ENCODE data around the gene ST3GAL6.
A peak's percentile ranks its signal among the peaks of the same experiment; 100 is the strongest.
"Not testable (repeated sequence)": the region's sequence is repeated elsewhere in the genome, so short reads cannot be mapped to it uniquely, and the experiment has no call there.

Gene ST3GAL6

DNA sequence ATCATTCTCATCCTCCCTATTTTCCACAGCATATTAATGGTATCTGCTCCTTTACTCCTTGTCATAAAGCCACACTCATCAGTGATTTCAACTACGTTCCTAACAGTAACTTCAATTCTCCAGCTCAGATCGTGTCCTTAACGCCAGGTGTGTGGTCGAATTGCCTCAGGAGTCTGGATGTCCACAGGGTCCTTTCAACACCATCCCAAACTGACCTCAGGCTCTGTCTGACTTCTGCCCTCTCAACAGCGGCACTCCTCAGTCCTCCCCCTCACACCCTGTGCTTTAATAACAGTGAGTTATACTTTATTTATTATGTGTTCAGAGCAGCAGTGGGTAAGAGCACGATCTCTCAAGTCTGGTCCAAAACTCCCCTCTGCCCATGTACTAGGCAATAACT lies 42.4 kb downstream of the ST3GAL6 start:
- no peak for DNase-seq (ENCODE audit: low spot score)

DNA sequence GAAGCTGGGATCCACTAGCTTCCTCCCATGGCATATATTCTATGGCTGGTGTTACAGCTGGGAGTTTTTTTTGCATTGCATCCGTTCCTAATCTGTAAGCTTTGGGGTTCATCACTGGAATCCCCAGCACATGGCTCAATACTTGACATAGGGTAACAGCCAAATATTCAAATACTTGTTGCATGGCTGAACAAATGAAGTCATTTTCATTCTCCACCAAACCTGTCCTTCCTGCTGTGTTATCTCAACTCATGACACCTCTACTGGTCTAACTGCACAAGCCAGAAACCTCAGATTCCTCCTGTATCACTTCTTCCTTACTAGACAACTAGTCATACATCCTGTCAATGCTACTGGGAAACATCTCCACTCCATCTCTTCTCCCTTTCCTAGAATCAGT lies 43.4 kb downstream of the ST3GAL6 start:
- no peak for DNase-seq (ENCODE audit: low spot score)

DNA sequence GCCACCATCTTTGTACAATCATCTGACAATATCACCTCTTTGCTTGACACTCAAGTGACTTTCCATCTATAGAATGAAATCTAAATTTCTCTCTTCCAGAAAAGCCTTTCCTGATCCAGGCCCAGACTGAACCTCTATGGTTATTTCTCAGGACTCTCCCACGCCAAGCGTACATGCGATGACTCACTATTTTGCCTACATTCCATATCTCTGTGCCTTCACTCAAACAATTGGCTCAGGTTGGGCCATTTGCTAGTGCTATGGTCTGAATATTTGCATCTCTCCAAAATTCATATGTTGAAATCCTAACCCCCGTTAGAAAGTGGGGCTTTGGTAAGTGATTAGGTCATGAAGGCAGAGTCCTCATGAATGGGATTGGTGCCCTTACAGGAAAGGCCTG lies 43.9 kb downstream of the ST3GAL6 start:
- no peak for DNase-seq (ENCODE audit: low spot score)

DNA sequence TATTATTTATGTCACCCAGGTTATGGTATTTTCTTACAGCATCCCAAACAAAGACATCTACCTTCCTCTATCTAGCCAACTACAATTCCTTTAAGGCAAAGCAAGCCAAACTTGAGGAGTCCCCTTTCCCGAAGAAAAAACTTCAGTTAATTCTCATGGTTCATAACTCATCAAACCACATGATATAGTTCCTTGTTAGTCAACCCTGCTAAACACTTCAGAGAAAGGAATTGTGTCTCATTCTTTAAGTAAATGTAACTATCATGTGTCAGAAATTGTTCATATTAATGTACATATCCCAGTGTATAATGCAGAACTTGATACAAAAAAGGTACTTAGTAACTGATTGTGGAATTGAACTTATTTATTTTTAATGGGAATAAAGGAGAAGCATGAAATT lies 44.4 kb downstream of the ST3GAL6 start:
- no peak for DNase-seq (ENCODE audit: low spot score)

DNA sequence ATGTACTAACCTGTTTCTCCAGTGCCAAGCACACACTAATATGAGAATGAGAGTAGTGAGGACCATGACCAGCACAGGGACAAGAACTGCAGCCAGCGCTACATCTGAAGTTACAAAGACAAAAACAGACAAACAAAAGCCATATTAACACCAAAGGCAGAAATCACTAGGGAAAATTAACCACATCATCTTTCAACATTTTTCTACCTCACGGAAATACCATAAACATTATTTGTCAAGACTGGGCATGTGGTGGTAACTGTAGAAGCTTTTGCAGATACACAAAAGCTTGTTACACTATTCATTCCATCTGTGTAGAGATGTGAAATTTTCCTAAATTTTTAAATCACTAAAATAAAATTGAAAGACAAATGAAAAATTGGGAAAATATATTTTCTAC lies 44.9 kb downstream of the ST3GAL6 start:
- DNase-seq (ENCODE audit: low spot score), result no peak

DNA sequence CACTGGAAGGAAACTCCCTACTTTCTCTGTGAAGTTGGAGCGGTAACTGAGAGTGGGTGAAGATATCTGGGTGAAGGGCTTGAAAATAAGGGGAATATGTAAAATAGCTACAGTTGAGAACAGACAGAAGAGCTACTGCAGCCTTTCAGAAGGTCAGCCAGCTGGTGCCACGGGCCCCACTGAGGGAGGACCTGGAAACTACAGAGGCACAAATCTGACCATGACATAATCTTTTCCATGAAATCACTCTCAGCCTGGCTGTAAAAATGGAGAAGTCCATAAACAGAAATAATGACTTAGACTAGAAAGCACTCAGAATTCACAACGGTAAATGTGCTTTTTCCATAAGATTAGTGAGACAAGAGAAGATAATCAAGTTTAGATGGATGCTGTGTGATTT lies 46.4 kb downstream of the ST3GAL6 start:
- no peak for DNase-seq (ENCODE audit: low spot score)

DNA sequence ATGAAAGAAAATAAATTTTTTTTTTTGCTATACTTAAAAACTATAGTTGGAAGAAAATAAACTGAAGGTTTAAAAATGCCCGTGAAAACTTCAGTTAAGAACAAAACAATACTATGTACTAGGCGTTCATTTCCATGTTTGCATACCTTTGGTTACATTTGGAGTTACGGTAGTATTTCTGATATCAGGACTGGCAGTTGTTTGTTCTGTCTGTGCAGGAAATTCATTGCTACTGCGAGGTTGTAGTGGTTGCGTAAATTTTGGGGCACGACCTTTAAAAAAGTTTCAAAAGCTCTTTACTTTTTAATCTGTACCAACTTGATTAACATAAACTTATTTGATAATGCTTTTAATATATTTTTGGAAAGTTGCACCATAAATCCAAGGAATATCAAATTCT lies 47.9 kb downstream of the ST3GAL6 start:
- DNase-seq (ENCODE audit: low spot score), result no peak

DNA sequence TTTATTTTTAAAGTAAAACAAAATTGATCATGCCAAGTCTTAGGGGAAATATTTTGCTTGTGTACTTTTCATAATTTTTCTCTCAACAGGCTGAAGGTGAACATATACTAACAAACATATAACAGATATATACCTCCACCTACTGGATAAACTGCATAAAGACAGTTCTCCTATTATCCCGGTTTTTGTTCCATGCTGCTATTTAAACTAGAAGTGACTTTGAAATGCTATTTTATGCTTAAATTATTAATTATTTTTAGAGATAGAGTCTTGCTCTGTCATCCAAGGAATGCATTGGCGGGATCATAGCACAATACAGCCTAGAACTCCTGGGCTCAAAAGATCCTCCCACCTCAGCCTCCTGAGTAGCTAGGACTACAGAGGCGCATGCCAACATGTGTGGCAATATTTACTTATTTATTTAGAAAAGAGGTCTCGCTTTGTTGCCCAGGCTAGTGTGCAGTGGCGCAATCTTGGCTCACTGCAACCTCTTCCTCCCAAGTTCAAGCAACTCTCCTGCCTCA lies 49.8 kb downstream of the ST3GAL6 start:
- no peak for DNase-seq (ENCODE audit: low spot score)

DNA sequence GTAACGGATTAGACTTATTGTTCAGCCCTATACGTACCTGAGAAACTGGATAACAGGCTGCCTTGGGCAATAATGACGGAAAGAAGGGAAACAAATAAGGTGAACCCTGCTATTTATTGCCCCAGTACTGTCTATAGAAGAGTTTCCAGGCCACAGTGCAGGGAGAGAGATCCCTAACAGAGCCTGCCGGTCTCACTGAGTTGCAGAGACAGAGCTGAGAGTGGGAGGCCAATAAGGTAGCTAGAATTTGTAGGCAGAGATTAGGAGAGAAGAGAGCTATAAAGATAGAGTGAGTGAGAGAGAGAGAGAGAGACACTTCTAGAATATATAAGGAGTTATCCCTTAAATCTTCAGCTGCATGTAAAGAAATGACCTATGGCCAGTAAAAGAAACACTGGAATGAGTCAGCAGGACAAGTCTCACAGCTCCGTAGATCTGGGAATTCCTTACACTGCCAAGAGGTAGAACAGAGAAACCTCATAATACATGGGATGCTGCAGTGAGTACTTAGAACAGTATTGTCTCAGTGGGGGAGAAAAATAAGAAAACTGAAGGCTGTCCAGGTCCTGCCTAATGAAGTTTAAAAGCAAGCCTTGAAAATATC lies 51.8 kb downstream of the ST3GAL6 start:
- no peak for DNase-seq (ENCODE audit: low spot score)

DNA sequence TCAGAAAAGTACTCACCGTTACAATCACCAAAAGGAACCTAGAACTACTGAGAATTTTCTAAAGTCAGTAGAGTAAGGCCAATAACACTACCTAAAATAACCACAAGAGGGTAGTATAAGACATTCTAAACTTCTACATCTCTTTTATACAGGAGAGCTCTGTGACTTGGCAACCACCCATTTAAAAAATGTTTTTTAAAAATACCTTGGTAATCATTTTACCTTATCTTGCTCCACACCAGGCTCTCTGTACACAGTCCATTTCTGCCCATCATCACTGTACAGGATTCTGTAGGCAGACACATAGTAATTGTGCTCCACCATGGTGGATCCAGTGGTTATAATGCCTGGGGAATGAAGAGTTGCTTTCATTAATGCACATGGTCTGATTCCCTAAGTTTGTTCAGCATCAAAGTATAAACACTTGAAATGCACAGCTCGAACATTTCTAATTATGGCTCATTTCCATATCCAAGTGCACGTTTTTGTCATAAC lies 54.5 kb downstream of the ST3GAL6 start:
- peak; percentile 16 for DNase-seq (ENCODE audit: low spot score)

DNA sequence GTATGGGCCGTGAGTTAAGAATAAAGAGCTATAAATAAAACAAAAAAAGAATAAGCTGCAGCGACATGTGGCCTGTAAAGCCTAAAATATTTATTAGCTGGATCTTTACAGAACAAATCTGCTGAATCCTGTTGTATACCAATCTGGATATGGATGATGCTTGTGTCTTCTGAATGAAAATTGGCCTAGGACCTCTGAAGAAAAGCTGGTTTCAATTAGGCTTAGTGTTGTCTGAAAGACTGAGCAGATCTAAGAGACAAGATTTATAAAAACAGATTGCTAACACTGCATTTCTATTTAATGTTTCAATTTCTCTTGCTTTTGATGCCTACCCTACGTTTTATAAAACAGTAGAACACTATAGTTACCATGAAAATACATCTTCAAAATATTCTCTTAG lies 57.9 kb downstream of the ST3GAL6 start:
- no peak for DNase-seq (ENCODE audit: low spot score)

DNA sequence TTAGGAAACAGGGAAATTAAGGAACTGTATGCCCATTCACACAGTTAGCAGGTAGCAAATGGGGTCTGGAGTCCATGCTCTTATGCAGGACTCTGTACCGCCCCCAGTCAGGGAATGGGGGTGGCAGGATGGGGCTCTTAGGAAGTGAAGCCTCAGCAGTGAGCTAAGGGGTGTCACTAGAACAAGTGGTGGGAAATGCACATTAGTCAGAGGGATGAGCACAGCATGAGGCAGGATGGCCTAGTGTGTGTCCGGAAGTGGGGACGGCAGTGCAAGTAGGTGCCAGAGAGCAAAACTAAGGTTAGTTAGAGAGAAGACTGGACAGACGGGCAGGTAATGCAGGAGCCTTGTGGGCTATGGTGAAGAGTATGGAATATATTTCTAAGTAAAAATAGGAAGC lies 60.7 kb downstream of the ST3GAL6 start:
- DNase-seq (ENCODE audit: low spot score), result no peak

DNA sequence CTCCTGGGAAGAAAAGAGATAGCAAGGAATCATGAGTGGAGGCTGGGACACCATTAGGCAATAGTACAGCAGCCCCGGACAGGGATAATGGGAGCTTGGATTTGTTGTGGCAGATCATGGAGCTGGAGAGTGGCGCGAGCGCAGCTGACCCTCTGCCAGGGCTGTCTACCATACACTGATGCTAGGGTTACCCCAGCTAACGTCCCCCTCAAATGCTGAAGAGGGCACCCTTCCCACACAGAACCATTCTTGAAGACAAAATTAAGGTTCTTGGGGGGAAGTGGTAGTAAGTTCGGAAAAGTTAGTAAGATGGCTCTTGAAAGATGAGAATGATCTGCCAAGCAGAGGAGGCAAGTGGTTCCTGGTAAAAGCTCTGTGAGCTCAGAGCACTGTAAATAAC lies 61.1 kb downstream of the ST3GAL6 start:
- DNase-seq (ENCODE audit: low spot score), result no peak

DNA sequence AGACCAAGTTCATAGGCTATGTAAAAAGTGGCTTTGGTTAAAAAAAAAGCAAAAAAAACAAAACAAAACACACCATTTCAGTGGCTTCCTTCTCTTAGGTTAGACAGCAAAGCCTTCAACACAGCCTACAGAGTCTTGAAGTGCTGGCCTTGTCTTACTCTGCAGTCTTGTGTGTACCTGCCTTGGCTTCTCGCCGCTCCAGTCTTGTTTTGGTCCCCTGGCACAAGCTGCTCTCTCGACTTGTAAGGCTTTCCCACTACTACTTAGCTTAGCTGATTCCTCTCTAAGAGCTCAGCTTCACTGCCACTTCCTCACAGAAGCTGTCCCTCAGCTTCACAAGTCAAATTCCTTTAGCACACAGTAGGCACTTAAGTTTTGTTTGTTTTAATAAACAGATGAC lies 63.0 kb downstream of the ST3GAL6 start:
- no peak for DNase-seq (ENCODE audit: low spot score)

DNA sequence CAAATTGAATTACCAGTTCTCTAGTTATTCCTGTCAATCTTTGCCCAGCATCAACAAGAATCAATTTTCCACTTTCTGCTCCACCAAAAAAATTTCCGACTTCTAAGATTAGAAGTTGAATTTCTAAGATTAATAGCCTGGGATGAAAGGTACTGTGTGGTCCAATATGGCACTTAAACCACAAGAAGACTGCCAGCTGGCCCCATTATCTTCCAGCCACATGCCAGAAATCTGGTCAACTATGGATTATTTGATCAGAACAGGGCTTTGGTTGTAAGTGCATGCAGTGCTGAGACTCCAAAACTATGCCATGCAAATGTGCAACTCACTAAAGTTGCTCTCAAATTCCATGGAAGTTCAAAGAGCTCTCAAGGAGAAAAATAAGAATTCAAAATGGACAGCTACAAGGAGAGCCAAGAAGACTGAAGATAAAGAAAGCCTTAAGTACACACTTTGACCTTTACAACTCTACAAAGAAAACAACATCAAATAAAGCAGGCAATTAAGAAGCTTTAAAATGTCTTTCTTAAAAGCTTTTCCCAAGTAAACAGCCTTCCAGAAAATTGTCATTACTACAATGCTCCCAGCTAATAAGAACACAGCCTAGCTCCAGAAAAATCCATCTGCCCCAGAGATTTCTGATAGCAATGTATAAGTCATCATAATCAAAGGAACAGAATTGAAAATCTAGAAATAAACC lies 64.2 kb downstream of the ST3GAL6 start:
- no peak for DNase-seq (ENCODE audit: low spot score)

DNA sequence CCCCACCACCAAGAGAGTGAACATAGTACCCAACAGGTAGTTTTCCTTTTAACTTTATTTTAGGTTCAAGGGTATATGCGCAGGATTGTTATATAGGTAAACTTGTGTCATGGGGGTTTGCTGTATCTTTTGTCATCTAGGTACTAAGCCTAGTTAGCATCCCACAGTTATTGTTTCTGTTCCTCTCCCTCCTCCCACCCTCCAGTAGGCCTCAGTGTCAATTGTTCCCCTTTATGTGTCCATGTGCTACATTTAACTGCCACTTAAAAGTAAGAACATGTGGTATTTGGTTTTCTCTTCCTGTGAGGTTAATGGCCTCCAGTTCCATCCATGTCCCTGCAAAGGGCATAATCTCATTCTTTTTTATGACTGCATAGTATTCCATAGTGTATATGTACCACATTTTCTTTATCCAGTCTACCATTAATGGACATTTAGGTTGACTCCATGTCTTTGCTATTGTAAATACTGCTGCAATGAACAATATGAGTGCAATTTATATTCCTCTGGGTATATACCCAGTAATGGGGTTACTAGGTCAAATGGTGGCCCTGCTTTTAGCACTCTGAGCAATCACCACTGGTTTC lies 66.2 kb downstream of the ST3GAL6 start:
- no peak for DNase-seq (ENCODE audit: low spot score)

DNA sequence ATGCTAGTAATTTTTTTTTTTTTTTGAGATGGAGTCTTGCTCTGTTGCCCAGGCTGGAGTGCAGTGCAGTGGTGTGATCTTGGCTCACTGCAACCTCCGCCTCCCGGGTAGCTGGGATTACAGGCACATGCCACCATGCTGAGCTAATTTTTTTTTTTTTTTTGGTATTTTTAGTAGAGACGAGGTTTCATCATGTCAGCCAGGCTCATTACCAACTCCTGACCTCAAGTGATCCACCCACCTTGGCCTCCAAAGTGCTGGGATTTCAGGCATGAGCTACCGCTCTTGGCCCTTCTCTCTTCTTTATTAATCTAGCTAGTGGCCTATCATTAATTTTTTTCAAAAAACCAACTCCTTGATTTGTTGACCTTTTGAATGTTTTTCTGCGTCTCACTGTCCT lies 67.9 kb downstream of the ST3GAL6 start:
- not testable (repeated sequence) for DNase-seq (ENCODE audit: low spot score)

DNA sequence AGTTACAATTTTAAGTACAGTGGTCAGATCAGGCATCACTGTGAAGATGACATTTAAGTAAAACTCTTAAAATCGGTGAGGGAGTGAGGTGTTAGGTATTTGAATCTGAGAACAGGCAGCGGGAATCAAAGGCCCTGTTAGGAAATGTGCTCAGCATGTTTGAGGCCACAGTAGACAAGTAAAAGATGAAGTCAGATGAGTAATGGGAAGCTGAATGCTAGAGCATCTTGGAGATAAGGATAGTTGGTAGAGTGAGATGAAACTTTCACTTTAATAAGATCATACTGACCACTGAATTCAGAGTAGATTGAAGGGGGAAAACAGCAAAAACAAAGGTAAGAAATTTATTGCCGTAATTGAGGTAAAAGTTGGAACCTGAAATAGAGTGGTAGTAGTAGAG lies 76.7 kb downstream of the ST3GAL6 start:
- DNase-seq (ENCODE audit: low spot score), result no peak

DNA sequence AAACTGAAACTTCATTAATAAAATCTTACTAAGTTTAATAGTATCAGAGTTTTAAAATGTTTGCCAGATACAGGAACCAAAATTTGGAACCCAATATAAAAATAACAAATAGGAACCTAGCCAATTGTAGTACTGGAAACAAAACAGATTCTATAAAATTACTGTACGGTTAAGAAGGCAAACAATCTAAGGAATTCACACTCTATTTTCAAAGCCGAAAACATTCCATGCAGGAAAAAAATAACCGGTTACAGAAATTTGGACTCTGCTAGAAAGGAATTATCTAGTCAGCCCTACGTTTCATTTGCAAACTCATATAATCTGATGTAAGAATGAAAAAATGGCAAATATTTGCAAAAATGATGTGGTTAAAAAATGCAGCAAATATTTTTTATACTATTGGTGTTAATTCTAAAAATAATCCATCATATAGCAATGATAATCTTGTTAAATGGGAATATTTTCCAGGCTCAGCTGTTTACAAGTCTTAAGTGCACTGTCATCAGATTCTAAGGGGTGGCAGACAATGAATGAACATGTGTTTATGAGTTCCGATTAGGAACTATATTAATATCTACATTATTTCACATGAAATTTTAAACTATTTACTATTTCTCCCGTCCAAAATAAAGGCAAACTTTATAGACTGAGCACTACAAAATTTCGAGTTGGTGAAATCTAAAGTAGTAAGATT lies 80.3 kb downstream of the ST3GAL6 start:
- DNase-seq (ENCODE audit: low spot score), result no peak

All from CD4-positive, alpha-beta T cell treated with Interleukin-15 for 4 hours (primary cell).